IPS-15b (cell line): ENCODE data around the gene KATNAL1.

Experiments
- H3K27me3 ChIP-seq: one replicate; pipeline ENCODE4 v1.6.1; 2013; ENCODE audit warnings: low read length; ENCODE audit not compliant: control insufficient read depth, insufficient read depth
- H3K36me3 ChIP-seq: one replicate; pipeline ENCODE4 v1.6.1; 2013; ENCODE audit warnings: low read length; ENCODE audit not compliant: control insufficient read depth, insufficient read depth
- H3K4me1 ChIP-seq: one replicate; pipeline ENCODE4 v1.6.1; 2013; ENCODE audit warnings: mild to moderate bottlenecking, low read length; ENCODE audit not compliant: control insufficient read depth, insufficient read depth
- H3K4me3 ChIP-seq: one replicate; pipeline ENCODE4 v1.5.1; 2013; ENCODE audit warnings: low read depth, low read length
- H3K9ac ChIP-seq: one replicate; pipeline ENCODE4 v1.6.1; 2013; ENCODE audit warnings: low read depth, mild to moderate bottlenecking, low read length
- H3K9me3 ChIP-seq: one replicate; pipeline ENCODE4 v1.6.1; 2013; ENCODE audit warnings: mild to moderate bottlenecking, low read length; ENCODE audit not compliant: control insufficient read depth, insufficient read depth

Gene KATNAL1

GRCh38 chr13:30247406-30247805 is 59.9 kb downstream of the KATNAL1 start:
- H3K4me3 ChIP-seq, result no peak overlapping the region
- H3K27me3 ChIP-seq, result no peaks in the 10 kb centered on the region
- H3K4me1 ChIP-seq, result no peaks in the 10 kb centered on the region
- no peak overlapping the region for H3K9ac ChIP-seq
- H3K9me3 ChIP-seq, result no peaks in the 10 kb centered on the region
- H3K36me3 ChIP-seq, result no peaks in the 10 kb centered on the region

GRCh38 chr13:30241532-30241931 is 65.8 kb downstream of the KATNAL1 start:
- no peak overlapping the region for H3K4me3 ChIP-seq
- H3K4me1 ChIP-seq, result no peaks in the 10 kb centered on the region
- no peaks in the 10 kb centered on the region for H3K36me3 ChIP-seq
- H3K9me3 ChIP-seq, result no peaks in the 10 kb centered on the region
- no peaks in the 10 kb centered on the region for H3K27me3 ChIP-seq
- H3K9ac ChIP-seq, result no peak overlapping the region

- no peaks in the 10 kb centered on the region for H3K9me3 ChIP-seq
- no peaks in the 10 kb centered on the region for H3K36me3 ChIP-seq
- no peak overlapping the region for H3K9ac ChIP-seq
- no peaks in the 10 kb centered on the region for H3K27me3 ChIP-seq
- H3K4me1 ChIP-seq, result no peaks in the 10 kb centered on the region
- H3K4me3 ChIP-seq, result no peak overlapping the region
Observed at GRCh38 chr13:30240608-30241007, 66.7 kb downstream of the KATNAL1 start.

GRCh38 chr13:30235216-30235615 is 72.1 kb downstream of the KATNAL1 start:
- H3K9me3 ChIP-seq, result no peaks in the 10 kb centered on the region

GRCh38 chr13:30234619-30235162 is 72.7 kb downstream of the KATNAL1 start:
- Histone ChIP-seq H3K36me3 (no peaks in the 10 kb centered on the region), H3K4me1 (no peaks in the 10 kb centered on the region), H3K9ac (no peak overlapping the region)

More at GRCh38 chr13:30235216-30235615, 72.1 kb downstream of the KATNAL1 start:
- Histone ChIP-seq H3K36me3 (no peaks in the 10 kb centered on the region), H3K27me3 (no peaks in the 10 kb centered on the region), H3K4me3 (no peak overlapping the region), H3K4me1 (no peaks in the 10 kb centered on the region), H3K9ac (no peak overlapping the region)

GRCh38 chr13:30224732-30225131 is 82.6 kb downstream of the KATNAL1 start:
- H3K4me1 ChIP-seq, result no peaks in the 10 kb centered on the region
- H3K4me3 ChIP-seq, result no peak overlapping the region
- no peak overlapping the region for H3K9ac ChIP-seq
- no peaks in the 10 kb centered on the region for H3K9me3 ChIP-seq
- no peaks in the 10 kb centered on the region for H3K36me3 ChIP-seq
- H3K27me3 ChIP-seq, result no peaks in the 10 kb centered on the region

More at GRCh38 chr13:30234619-30235162, 72.7 kb downstream of the KATNAL1 start:
- Histone ChIP-seq H3K27me3 (no peaks in the 10 kb centered on the region), H3K4me3 (no peak overlapping the region), H3K9me3 (no peaks in the 10 kb centered on the region)

- H3K4me1 ChIP-seq, result no peaks in the 10 kb centered on the region
- H3K9me3 ChIP-seq, result no peaks in the 10 kb centered on the region
- no peaks in the 10 kb centered on the region for H3K27me3 ChIP-seq
- no peak overlapping the region for H3K4me3 ChIP-seq
- H3K36me3 ChIP-seq, result no peaks in the 10 kb centered on the region
- H3K9ac ChIP-seq, result no peak overlapping the region
Observed at GRCh38 chr13:30222254-30222653, 85.1 kb downstream of the KATNAL1 start.

GRCh38 chr13:30216111-30216510 is 91.2 kb downstream of the KATNAL1 start:
- H3K36me3 ChIP-seq, result no peaks in the 10 kb centered on the region
- H3K9me3 ChIP-seq, result no peaks in the 10 kb centered on the region
- no peaks in the 10 kb centered on the region for H3K27me3 ChIP-seq
- H3K9ac ChIP-seq, result no peak overlapping the region
- no peak overlapping the region for H3K4me3 ChIP-seq
- H3K4me1 ChIP-seq, result no peaks in the 10 kb centered on the region

GRCh38 chr13:30212256-30212655 is 95.1 kb downstream of the KATNAL1 start:
- Histone ChIP-seq H3K9ac (no peak overlapping the region), H3K27me3 (no peaks in the 10 kb centered on the region), H3K4me1 (no peaks in the 10 kb centered on the region), H3K9me3 (no peaks in the 10 kb centered on the region), H3K36me3 (no peaks in the 10 kb centered on the region), H3K4me3 (no peak overlapping the region)

- no peaks in the 10 kb centered on the region for H3K27me3 ChIP-seq
- H3K9ac ChIP-seq, result no peak overlapping the region
- H3K4me3 ChIP-seq, result no peak overlapping the region
- H3K9me3 ChIP-seq, result no peaks in the 10 kb centered on the region
- no peaks in the 10 kb centered on the region for H3K36me3 ChIP-seq
- no peaks in the 10 kb centered on the region for H3K4me1 ChIP-seq
Observed at GRCh38 chr13:30211745-30212144, 95.6 kb downstream of the KATNAL1 start.

GRCh38 chr13:30204564-30204963 is 102.8 kb downstream of the KATNAL1 start:
- no peaks in the 10 kb centered on the region for H3K27me3 ChIP-seq
- no peaks in the 10 kb centered on the region for H3K9me3 ChIP-seq
- no peaks in the 10 kb centered on the region for H3K4me1 ChIP-seq
- no peak overlapping the region for H3K4me3 ChIP-seq
- H3K9ac ChIP-seq, result no peak overlapping the region
- no peaks in the 10 kb centered on the region for H3K36me3 ChIP-seq

GRCh38 chr13:30196025-30196424 is 111.3 kb downstream of the KATNAL1 start:
- Histone ChIP-seq H3K36me3 (no peaks in the 10 kb centered on the region), H3K4me1 (no peaks in the 10 kb centered on the region), H3K4me3 (no peak overlapping the region), H3K9me3 (no peaks in the 10 kb centered on the region), H3K27me3 (no peaks in the 10 kb centered on the region), H3K9ac (no peak overlapping the region)
